ENCODE data around the gene HSPA8. TPM values are rescaled to one million over a fixed set of nuclear protein-coding genes. Genes with fewer than 3 reads are reported as not detected.

Gene HSPA8
- total RNA-seq = 1,000 to 10,000 TPM in 3 of 4 donors, 100 to 1,000 TPM in 1; 976 to 1,475 (median 1,128) TPM

- Histone ChIP-seq H3K4me3 (peak within 1 kb of the TSS; percentile 69 to 91), H3K36me3 (peaks cover 7 to 46% of the 10 kb centered on the region in 2 donors), H3K27ac (peak within 1 kb of the TSS; percentile 99 to 100 (median 99)), H3K9me3 (no peaks in the 10 kb centered on the region), H3K27me3 (no peaks in the 10 kb centered on the region), H3K4me1 (peaks cover 5 to 78% (median 38%) of the 10 kb centered on the region in 3 donors)
- ATAC-seq = peak; percentile 5
- TF ChIP-seq POLR2A (IDR thresholded peaks at IDR 0.05) (peak; percentile 95 to 98), CTCF (IDR thresholded peaks at IDR 0.05) (peak in 2 of 4 experiments; percentile 3 to 10), POLR2AphosphoS5 (IDR thresholded peaks at IDR 0.05) (peak; percentile 96), EP300 (IDR thresholded peaks at IDR 0.05) (no peak)
- WGBS, 2 donors (ENCODE audit: low coverage in 1 of 2) = 0% methylated on average over 11 to 22 of the region's 45 CpGs
Observed at GRCh38 chr11:123061403-123062157, at the start of gene HSPA8. Gene HSPA8, minus strand, starts transcription at chr11:123062136. Its CDS starts 812 bp downstream, at chr11:123061324.

GRCh38 chr11:123111465-123111864 lies 49.5 kb upstream of the HSPA8 start:
- 47% methylated on average over 4 of the region's 4 CpGs for WGBS, 2 donors (ENCODE audit: low coverage in 1 of 2)
- peaks cover 0 to 6% (median 0%) of the 10 kb centered on the region in 3 donors for H3K9me3 ChIP-seq
- H3K4me1 ChIP-seq = peaks cover 0 to 37% (median 5%) of the 10 kb centered on the region in 3 donors
- no peak overlapping the region for H3K4me3 ChIP-seq
- H3K27ac ChIP-seq = peak overlapping the region; percentile 21 to 71 (median 65)
- H3K27me3 ChIP-seq = no peaks in the 10 kb centered on the region
- peaks cover 0 to 7% of the 10 kb centered on the region in 2 donors for H3K36me3 ChIP-seq
- ATAC-seq = peak; percentile 49
- TF ChIP-seq EP300 (IDR thresholded peaks at IDR 0.05) = no peak
- peak; percentile 80 to 88 (median 84) for TF ChIP-seq CTCF (IDR thresholded peaks at IDR 0.05)

- H3K9me3 ChIP-seq = peaks cover 0 to under 1% (median 0%) of the 10 kb centered on the region in 3 donors
- TF ChIP-seq EP300 (IDR thresholded peaks at IDR 0.05) (no peak), POLR2AphosphoS5 (IDR thresholded peaks at IDR 0.05) (no peak), POLR2A (IDR thresholded peaks at IDR 0.05) (no peak), CTCF (IDR thresholded peaks at IDR 0.05) (no peak)
- H3K36me3 ChIP-seq = no peaks in the 10 kb centered on the region
- peaks cover 0 to 47% (median 7%) of the 10 kb centered on the region in 3 donors for H3K4me1 ChIP-seq
- H3K27ac ChIP-seq = peak overlapping the region in 3 of 4 donors; percentile 21 to 71 (median 62)
- H3K27me3 ChIP-seq = no peaks in the 10 kb centered on the region
- no peak overlapping the region for H3K4me3 ChIP-seq
- no peak for ATAC-seq
- WGBS, 2 donors (ENCODE audit: low coverage in 1 of 2) = 55 to 75% methylated on average over 5 to 8 of the region's 8 CpGs
Observed at GRCh38 chr11:123110397-123110796, 48.5 kb upstream of the HSPA8 start.

GRCh38 chr11:123107945-123108495 lies 46.1 kb upstream of the HSPA8 start:
- no peak for TF ChIP-seq POLR2AphosphoS5 (IDR thresholded peaks at IDR 0.05)
- TF ChIP-seq POLR2A (IDR thresholded peaks at IDR 0.05) = no peak
- no peak for TF ChIP-seq CTCF (IDR thresholded peaks at IDR 0.05)
- no peak for TF ChIP-seq EP300 (IDR thresholded peaks at IDR 0.05)
- WGBS, 2 donors (ENCODE audit: low coverage in 1 of 2) = 79 to 90% methylated on average over 2 to 4 of the region's 4 CpGs
- no peaks in the 10 kb centered on the region for H3K9me3 ChIP-seq

More at GRCh38 chr11:123107945-123108495, 46.1 kb upstream of the HSPA8 start:
- no peak for ATAC-seq
- Histone ChIP-seq H3K36me3 (no peaks in the 10 kb centered on the region), H3K4me1 (peaks cover 2 to 58% (median 18%) of the 10 kb centered on the region in 3 donors), H3K27me3 (no peaks in the 10 kb centered on the region), H3K4me3 (no peak overlapping the region), H3K27ac (peak overlapping the region in 1 of 4 donors; percentile 30)

All from gastroesophageal sphincter (tissue), 4 donors.